ENCODE results near the gene PRC1.

GRCh38 chr15:90966262-90966661 lies 28.1 kb downstream of the PRC1 start:
- TF ChIP-seq CTCF (conservative IDR thresholded peaks at IDR 0.05 in 1 of 2, IDR thresholded peaks at IDR 0.05 in 1 of 2; ENCODE audit: extremely low read depth in 1 of 2, insufficient read depth in 1 of 2, low read depth in 1 of 2, low read length in 2 of 2), result no peak
- no peak for TF ChIP-seq EZH2 (IDR thresholded peaks at IDR 0.05; ENCODE audit: borderline replicate concordance, low read length)
